ENCODE measurements around the gene AUTS2. TPM values are rescaled to one million over a fixed set of nuclear protein-coding genes. Genes with fewer than 3 reads are reported as not detected.

Gene AUTS2
- polyA plus RNA-seq, 3 donors = 0.08 to 0.35 TPM; not detected in 1

DNA sequence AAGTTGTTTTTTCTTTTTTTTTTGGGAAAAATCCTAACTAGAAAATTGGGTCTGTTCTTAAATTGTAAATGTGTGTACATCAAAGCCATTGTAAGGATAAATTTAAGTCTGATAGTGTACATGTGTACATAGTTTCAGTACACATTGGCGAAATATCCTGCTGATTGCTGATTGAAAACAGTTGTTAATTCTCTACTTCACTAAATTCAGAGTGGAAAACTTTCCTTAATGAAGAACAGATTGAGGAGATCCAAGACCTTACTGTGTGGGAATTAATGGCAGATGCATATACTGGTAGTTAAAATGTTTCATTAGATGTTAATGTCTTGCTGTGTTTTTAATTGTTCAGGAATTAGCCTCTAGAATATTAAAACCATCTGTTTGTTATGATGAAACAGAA is 506.0 kb downstream of the AUTS2 start:
- Histone ChIP-seq H4K20me1 (ENCODE audit: insufficient read depth, low read length) (no peaks in the 10 kb centered on the region), H3K36me3 (replicated peaks in 1 of 2; ENCODE audit: control insufficient read depth in 1 of 2, insufficient read depth in 2 of 2, low read length in 2 of 2) (no peaks in the 10 kb centered on the region), H3K27ac (ENCODE audit: low read depth in 1 of 2, low read length in 2 of 2) (no peak overlapping the region), H3K4me2 (replicated peaks; ENCODE audit: extremely low read depth, low read length, poor library complexity, severe bottlenecking) (no peak overlapping the region), H3K9me3 (replicated peaks in 1 of 2; ENCODE audit: control insufficient read depth in 1 of 2, insufficient read depth in 1 of 2, low read length in 2 of 2) (no peaks in the 10 kb centered on the region), H2AFZ (ENCODE audit: insufficient read depth, low read depth, low read length, poor library complexity, severe bottlenecking) (no peak overlapping the region), H3K79me2 (ENCODE audit: insufficient read depth, low read length) (no peaks in the 10 kb centered on the region), H3K27me3 (ENCODE audit: control insufficient read depth in 2 of 2, insufficient read depth in 2 of 2, low read length in 2 of 2) (no peaks in the 10 kb centered on the region), H3K4me3 (replicated peaks in 1 of 3; ENCODE audit: low read depth in 2 of 3, low read length in 3 of 3) (no peak overlapping the region), H3K4me1 (ENCODE audit: control insufficient read depth in 1 of 2, insufficient read depth in 2 of 2, low read length in 2 of 2) (no peaks in the 10 kb centered on the region), H3K9ac (ENCODE audit: insufficient read depth, low read length, poor library complexity, severe bottlenecking) (no peak overlapping the region)
- Mint-ChIP-seq H3K27me3 (ENCODE audit: low read depth in 3 of 3) (no peaks in the 10 kb centered on the region), H3K27ac (no peak overlapping the region), H3K9me3 (peaks cover 0 to 3% (median 0%) of the 10 kb centered on the region in 7 donors), H3K4me1 (no peaks in the 10 kb centered on the region), H3K36me3 (no peaks in the 10 kb centered on the region), H3K4me3 (no peak overlapping the region)
- no CpG with 5 or more reads among the region's 1 CpG for WGBS (ENCODE audit: insufficient coverage)
- intact Hi-C loops (cut with micrococcal nuclease) = no loop called here
- TF ChIP-seq CTCF (IDR thresholded peaks at IDR 0.05) = no peak
- no peak for DNase-seq

- no peaks in the 10 kb centered on the region for H3K36me3 ChIP-seq (replicated peaks in 1 of 2; ENCODE audit: control insufficient read depth in 1 of 2, insufficient read depth in 2 of 2, low read length in 2 of 2)
- no peaks in the 10 kb centered on the region for H3K27me3 ChIP-seq (ENCODE audit: control insufficient read depth in 2 of 2, insufficient read depth in 2 of 2, low read length in 2 of 2)
- DNase-seq = no peak
- Mint-ChIP-seq H3K4me1 (no peaks in the 10 kb centered on the region), H3K27me3 (ENCODE audit: low read depth in 3 of 3) (peaks cover 0 to 2% (median 0%) of the 10 kb centered on the region in 3 donors), H3K4me3 (no peak overlapping the region), H3K9me3 (peaks cover 0 to 3% (median 0%) of the 10 kb centered on the region in 7 donors), H3K27ac (no peak overlapping the region), H3K36me3 (no peaks in the 10 kb centered on the region)
- no peak overlapping the region for H3K27ac ChIP-seq (ENCODE audit: low read depth in 1 of 2, low read length in 2 of 2)
- H4K20me1 ChIP-seq (ENCODE audit: insufficient read depth, low read length) = no peaks in the 10 kb centered on the region
- no peak overlapping the region for H3K9ac ChIP-seq (ENCODE audit: insufficient read depth, low read length, poor library complexity, severe bottlenecking)
- intact Hi-C loops (cut with micrococcal nuclease) = no loop called here
- H3K9me3 ChIP-seq (replicated peaks in 1 of 2; ENCODE audit: control insufficient read depth in 1 of 2, insufficient read depth in 1 of 2, low read length in 2 of 2) = no peaks in the 10 kb centered on the region
- no peaks in the 10 kb centered on the region for H3K79me2 ChIP-seq (ENCODE audit: insufficient read depth, low read length)
- no CpG with 5 or more reads among the region's 2 CpGs for WGBS (ENCODE audit: insufficient coverage)
- no peak overlapping the region for H3K4me3 ChIP-seq (replicated peaks in 1 of 3; ENCODE audit: low read depth in 2 of 3, low read length in 3 of 3)
- no peak overlapping the region for H3K4me2 ChIP-seq (replicated peaks; ENCODE audit: extremely low read depth, low read length, poor library complexity, severe bottlenecking)
- TF ChIP-seq CTCF (IDR thresholded peaks at IDR 0.05) = no peak
- H2AFZ ChIP-seq (ENCODE audit: insufficient read depth, low read depth, low read length, poor library complexity, severe bottlenecking) = no peak overlapping the region
- no peaks in the 10 kb centered on the region for H3K4me1 ChIP-seq (ENCODE audit: control insufficient read depth in 1 of 2, insufficient read depth in 2 of 2, low read length in 2 of 2)
Observed at GRCh38 chr7:70113078-70113477, 514.8 kb downstream of the AUTS2 start.

Measured in CD14-positive monocyte (primary cell).